ENCODE measurements around the gene B3GLCT.

The B3GLCT gene

GRCh38 chr13:31356991-31357390 lies 157.2 kb downstream of the B3GLCT start:
- no peak for DNase-seq

GRCh38 chr13:31357581-31357980 lies 157.8 kb downstream of the B3GLCT start:
- no peak for DNase-seq

- no peak for DNase-seq
Measured at GRCh38 chr13:31361673-31362072, 161.9 kb downstream of the B3GLCT start.

- no peak for DNase-seq
Measured at GRCh38 chr13:31365630-31366029, 165.9 kb downstream of the B3GLCT start.

GRCh38 chr13:31367410-31367809 lies 167.6 kb downstream of the B3GLCT start:
- no peak for DNase-seq

GRCh38 chr13:31369213-31369612 lies 169.4 kb downstream of the B3GLCT start:
- DNase-seq, result no peak

- DNase-seq, result no peak
Measured at GRCh38 chr13:31372454-31372853, 172.7 kb downstream of the B3GLCT start.

- no peak for DNase-seq
Measured at GRCh38 chr13:31374682-31375081, 174.9 kb downstream of the B3GLCT start.

- DNase-seq, result no peak
Measured at GRCh38 chr13:31377946-31378345, 178.2 kb downstream of the B3GLCT start.

GRCh38 chr13:31380715-31381114 lies 180.9 kb downstream of the B3GLCT start:
- DNase-seq, result peak; percentile 4
